ENCODE data around the gene PHF21A.
A peak's percentile ranks its signal among the peaks of the same experiment; 100 is the strongest.
"Not testable (repeated sequence)": the region's sequence is repeated elsewhere in the genome, so short reads cannot be mapped to it uniquely, and the experiment has no call there.

PHF21A gene

DNA sequence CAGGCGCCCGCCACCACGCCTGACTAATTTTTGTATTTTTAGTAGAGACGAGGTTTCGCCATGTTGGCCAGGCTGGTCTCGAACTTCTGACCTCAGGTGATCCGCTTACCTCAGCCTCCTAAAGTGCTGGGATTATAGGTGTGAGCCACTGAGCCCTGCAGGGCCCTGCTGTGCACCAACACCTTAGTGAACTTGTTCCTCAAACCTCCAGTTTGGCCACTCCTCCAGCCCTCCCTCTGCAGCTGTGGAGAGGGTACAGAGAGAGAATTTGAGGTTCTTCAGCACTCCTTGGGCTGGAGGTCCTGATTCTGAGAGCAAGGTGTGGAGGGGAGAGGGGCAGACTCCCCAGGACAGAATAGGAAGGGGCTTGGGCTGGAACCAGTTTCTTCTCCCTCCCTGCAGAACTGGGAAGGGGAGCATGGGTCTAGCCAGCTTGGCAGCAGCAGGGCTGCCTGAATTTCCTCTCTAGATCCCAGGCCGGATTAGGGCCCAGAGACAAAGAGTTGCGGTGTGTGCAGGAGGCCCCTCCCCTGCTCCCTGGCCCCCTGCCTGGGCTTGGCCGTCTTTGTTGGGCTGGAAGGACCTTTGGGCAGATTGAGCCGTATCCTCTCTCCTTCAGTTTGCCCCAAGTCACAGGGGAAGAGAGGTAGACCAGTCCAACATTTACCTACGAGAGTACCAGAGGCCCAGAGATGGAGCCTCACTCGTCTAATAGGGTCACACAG lies 201.3 kb downstream of the PHF21A start:
- DNase-seq, result no peak

- DNase-seq, result no peak
Measured at GRCh38 chr11:45918962-45919675, 202.1 kb downstream of the PHF21A start.

DNA sequence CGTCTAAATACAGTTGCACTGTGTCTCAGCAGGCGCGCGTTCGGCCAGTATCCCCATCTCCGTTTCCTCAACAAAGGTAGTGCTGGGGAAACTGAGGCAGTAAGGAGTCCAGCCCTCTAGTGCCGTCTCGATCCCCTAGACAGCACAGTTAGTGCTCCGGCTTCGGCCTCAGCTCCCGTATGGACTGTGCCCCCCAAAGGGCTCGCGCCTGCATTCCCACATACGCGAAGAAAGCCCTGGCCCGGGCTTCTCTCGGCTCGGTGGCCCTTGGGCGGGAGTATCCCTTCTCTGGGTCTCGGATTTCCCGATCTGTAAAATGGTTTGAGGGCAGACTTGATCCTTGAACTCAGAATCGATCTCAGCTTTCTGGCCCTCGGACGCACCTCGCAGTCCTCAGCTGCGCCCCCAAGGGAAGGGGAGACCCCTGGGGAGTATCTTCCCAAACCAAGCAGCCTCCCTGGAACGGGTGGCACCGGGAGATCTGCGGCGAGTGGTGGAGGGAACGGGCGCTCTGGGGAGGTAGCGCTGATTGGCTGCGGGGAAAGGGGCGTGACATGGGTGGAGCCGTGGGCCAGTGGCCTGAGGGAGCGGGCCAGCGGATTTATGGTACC lies 202.8 kb downstream of the PHF21A start:
- peak in 12 of 14 donors; percentile 44 to 82 (median 74) for DNase-seq

DNA sequence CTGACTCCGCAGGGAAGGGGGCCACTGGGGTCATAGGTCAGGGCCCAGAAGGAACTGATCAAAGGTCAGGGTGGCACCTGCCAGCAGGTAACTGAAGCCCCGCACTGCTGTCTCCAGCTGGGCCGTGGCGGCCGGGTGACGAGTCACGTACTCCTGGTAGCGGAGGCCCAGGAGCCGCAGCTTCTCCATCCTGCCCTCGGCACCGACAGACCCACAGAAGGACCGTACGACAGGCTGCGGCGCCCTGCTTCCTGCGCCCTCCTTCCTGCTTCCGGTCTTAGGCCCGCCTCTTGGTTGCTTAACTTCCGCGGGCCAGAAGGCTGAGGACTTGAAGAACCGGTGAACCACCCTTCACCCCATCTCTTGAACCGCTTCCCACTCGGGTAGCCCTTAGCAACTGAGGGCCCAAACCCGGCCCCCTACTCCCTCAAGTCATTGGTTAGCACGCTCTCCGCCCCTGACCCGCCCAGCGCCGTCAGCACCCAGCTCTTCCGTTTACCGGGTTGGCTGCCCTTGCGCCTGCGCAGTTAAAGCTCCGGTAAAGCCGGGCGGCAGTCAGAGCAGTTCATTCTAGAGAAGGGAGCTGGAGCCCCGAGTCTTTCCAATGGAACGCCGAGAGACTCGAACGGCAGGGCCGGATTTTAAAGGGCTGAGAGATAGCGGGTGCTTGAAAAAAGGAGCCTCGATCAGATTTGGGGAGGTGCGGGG lies 203.5 kb downstream of the PHF21A start, which contains the start of gene PEX16:
Gene PEX16, minus strand, starts transcription at position 255 of the 708 bp plus-strand sequence. Its CDS starts 66 bp downstream, at position 189.
- peak; percentile 45 to 97 (median 93) for DNase-seq

DNA sequence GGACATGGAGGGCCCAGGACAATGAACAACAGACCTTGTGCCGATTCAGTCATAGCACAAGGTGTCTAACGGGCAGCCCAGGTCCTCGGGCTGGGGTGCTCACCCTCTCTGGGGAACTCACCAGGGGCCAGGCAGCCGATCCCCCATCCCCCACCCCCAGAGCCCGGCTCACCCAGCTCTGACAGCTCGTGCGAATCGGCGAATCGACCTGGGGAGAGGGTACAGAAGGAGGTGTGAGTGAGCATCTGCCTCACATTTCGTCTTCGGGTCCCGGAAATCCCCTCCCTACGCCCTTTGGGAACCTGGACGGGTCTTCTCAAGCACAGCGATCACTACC lies 204.0 kb downstream of the PHF21A start:
- no peak for DNase-seq

GRCh38 chr11:45915446-45915845 lies 205.8 kb downstream of the PHF21A start:
- DNase-seq, result no peak

- DNase-seq, result no peak
Measured at GRCh38 chr11:45913942-45914635, 207.2 kb downstream of the PHF21A start.

DNA sequence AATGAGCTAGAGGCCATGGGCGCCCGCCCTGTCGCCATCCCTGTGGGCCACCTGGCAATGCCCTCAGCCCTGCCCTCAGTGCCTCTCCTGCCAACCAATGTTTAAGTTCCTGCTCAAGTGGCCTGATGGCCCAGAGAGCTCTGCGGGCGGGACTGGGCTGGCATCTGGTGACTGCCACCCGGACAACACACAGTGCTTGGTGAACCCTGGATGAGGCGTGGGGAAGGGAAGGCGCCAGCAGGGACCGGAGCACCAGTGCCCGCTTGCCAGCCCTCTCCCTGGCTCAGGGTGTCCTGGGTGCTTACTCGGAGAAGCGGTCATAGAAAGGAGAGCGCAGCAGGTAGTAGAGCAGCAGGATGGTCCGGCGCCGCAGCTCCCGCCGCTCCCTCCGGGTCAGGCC lies 207.7 kb downstream of the PHF21A start:
- no peak for DNase-seq

DNA sequence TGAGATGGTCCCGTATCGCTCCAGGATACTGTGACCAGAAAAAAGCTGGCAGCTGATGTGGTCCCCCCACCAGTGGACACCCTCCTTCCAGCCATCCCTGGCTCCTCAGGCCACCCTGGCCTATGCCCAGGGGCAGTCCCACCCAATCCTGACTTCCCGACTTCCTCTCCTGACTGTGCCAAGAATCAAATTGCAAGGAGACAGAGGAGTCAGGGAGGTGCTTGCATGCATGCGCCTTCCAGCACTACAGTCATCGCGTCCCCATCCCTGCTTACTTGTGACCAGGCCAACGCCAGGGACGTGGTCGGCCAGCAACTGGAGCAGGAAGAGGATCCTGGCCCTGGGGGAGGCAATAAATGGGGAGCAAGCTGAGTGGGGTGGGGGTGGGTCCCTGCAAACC lies 210.6 kb downstream of the PHF21A start:
- peak in 1 of 14 donors; percentile 25 for DNase-seq

GRCh38 chr11:45909594-45910475 lies 211.4 kb downstream of the PHF21A start:
- DNase-seq, result peak in 4 of 14 donors; percentile 22 to 58 (median 32)

DNA sequence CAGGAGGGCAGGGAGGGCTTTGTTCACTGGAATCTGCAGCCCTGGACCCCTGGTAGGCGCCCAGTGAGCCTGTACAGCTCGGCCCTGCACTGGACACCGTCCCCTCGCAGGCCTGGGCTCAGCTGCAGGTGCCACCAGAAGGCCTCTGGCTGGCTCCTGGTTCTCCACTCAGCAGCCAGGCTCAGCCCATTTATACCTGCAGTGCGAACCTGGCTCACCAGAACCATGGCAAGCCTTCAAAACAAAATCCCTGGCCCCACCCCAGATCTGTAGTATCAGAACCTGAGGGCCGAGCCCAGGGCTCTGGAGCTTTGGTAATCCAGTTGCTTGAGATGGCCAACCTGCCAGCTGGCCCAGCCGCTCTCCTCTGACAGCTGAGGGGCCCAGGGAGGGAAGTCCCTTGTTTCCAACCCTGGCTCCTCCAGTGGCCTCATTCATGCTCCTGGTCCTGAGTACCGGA lies 213.3 kb downstream of the PHF21A start:
- DNase-seq, result peak in 4 of 14 donors; percentile 34 to 78 (median 48)

- DNase-seq, result peak in 4 of 14 donors; percentile 7 to 68 (median 28)
Measured at GRCh38 chr11:45906965-45907611, 214.2 kb downstream of the PHF21A start, which contains the start of gene FREY1. Gene FREY1, minus strand, starts transcription at chr11:45907271. Its CDS starts 26 bp downstream, at chr11:45907245.

- peak in 1 of 14 donors; percentile 43 for DNase-seq
Measured at GRCh38 chr11:45906096-45906682, 215.1 kb downstream of the PHF21A start.

DNA sequence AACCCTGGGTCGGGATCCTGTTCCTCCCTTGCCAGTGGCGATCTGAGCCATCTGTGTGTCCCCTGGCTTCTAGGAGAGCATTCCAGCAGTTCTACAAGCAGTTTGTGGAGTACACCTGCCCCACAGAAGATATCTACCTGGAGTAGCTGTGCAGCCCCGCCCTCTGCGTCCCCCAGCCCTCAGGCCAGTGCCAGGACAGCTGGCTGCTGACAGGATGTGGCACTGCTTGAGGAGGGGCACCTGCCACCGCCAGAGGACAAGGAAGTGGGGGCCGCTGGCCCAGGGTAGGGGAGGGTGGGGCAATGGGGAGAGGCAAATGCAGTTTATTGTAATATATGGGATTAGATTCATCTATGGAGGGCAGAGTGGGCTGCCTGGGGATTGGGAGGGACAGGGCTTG lies 215.7 kb downstream of the PHF21A start:
- not testable (repeated sequence) for DNase-seq

DNA sequence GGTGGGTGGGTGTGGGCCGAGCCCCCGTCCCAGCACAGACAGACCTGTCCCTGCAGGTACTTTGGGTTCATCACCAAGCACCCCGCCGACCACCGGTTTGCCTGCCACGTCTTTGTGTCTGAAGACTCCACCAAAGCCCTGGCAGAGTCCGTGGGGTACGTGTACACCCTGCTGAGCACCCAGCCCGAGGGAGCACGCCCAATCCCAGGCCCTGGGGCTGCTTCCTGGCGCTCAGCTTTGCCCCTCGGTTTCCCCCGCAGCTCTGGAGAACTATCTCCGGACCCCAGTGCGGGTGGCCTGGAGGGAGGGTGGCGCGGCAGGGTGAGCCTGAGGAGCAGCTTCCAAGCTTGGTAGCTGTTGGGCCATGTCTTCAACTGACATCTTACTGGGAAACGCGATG lies 216.2 kb downstream of the PHF21A start:
- no peak for DNase-seq

GRCh38 chr11:45904309-45904915 lies 216.8 kb downstream of the PHF21A start:
- DNase-seq, result no peak

GRCh38 chr11:45902452-45903380 lies 218.5 kb downstream of the PHF21A start:
- DNase-seq, result peak in 1 of 14 donors; percentile 46

GRCh38 chr11:45901626-45902025 lies 219.6 kb downstream of the PHF21A start:
- peak in 13 of 14 donors; percentile 36 to 90 (median 69) for DNase-seq
